HL-60 (cell line): ENCODE results near the gene EARS2.

Experiments used
- GABPA ChIP-seq: IDR thresholded peaks from 2 replicates; pipeline ENCODE4 v1.6.1; 2012; ENCODE audit warnings: low read depth
- TF ChIP-seq, protein P1 (sequence below): IDR thresholded peaks from one replicate; pipeline ENCODE4 v1.5.1; 2011; ENCODE audit warnings: low read length, control low read depth, inconsistent platforms; ENCODE audit not compliant: insufficient read depth

DNA sequence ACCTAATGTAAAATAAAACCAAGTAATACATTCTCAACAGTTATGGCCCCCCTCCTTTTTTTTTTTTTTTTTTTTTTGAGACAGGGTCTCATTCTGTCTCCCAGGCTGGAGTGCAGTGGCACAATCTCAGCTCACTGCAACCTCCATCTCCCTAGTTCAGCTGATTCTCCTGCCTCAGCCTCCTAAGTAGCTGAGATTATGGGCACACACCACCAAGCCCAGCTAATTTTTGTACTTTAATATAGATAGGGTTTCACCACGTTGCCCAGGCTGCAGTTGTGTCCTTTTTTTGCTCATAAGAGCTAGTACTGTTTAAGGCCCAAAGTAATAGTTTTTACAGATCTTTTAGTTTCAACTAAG, 18.3 kb downstream of the EARS2 start:
- TF ChIP-seq, protein P1, sequence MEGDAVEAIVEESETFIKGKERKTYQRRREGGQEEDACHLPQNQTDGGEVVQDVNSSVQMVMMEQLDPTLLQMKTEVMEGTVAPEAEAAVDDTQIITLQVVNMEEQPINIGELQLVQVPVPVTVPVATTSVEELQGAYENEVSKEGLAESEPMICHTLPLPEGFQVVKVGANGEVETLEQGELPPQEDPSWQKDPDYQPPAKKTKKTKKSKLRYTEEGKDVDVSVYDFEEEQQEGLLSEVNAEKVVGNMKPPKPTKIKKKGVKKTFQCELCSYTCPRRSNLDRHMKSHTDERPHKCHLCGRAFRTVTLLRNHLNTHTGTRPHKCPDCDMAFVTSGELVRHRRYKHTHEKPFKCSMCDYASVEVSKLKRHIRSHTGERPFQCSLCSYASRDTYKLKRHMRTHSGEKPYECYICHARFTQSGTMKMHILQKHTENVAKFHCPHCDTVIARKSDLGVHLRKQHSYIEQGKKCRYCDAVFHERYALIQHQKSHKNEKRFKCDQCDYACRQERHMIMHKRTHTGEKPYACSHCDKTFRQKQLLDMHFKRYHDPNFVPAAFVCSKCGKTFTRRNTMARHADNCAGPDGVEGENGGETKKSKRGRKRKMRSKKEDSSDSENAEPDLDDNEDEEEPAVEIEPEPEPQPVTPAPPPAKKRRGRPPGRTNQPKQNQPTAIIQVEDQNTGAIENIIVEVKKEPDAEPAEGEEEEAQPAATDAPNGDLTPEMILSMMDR, result no peak
- TF ChIP-seq GABPA, result no peak
